ENCODE results near the gene MMP25. TPM values are rescaled to one million over a fixed set of nuclear protein-coding genes. Genes with fewer than 3 reads are reported as not detected.
A peak's percentile ranks its signal among the peaks of the same experiment; 100 is the strongest.

Gene MMP25
- total and polyA plus RNA-seq, 9 of the 15 experiments (the other 6 are each of a cell fraction or from before 2014, with no cell fraction given): 0.03 to 0.04 TPM; not detected in 7

GRCh38 chr16:3094289-3095027 is 48.1 kb downstream of the MMP25 start:
- peak; percentile 89 for FAIRE-seq
- TF ChIP-seq ZNF740 (CRISPR knock-in tag; IDR thresholded peaks at IDR 0.05) (no peak), ZNF740 (tag; IDR thresholded peaks at IDR 0.05) (no peak), SIX5 (IDR thresholded peaks at IDR 0.05; ENCODE audit: borderline replicate concordance in 1 of 2, insufficient read depth in 1 of 2, low read depth in 1 of 2, low read length in 2 of 2) (no peak), SNRNP70 (optimal IDR thresholded peaks at IDR 0.05; ENCODE audit: low read depth, low read length) (no peak), L3MBTL2 (IDR thresholded peaks at IDR 0.05) (peak; percentile 49; the same call in 1 of the 2 replicates), ZBTB11 (CRISPR knock-in tag; IDR thresholded peaks at IDR 0.05) (0 out of 6 replicates have a peak, but pooled peaks of 1 of the 3 experiments have one; percentile 24), ATF1 (CRISPR knock-in tag; IDR thresholded peaks at IDR 0.05) (no peak), ATF1 (tag; IDR thresholded peaks at IDR 0.05) (0 out of 2 replicates have a peak, but pooled peaks have one; percentile 9), CUX1 (CRISPR knock-in tag; IDR thresholded peaks at IDR 0.05) (no peak)

More at GRCh38 chr16:3094289-3095027, 48.1 kb downstream of the MMP25 start:
- WGBS (ENCODE audit: insufficient coverage, low coverage, missing lambda C conversion rate): 32% methylated on average over 22 of the region's 22 CpGs
- intact Hi-C loops (cut with micrococcal nuclease) (loop anchor here (2.0 kb wide), 1 partner anchor 30 kb away; no protein-coding TSS in a partner anchor), in situ Hi-C loops (cut with MboI) (no loop called here)
- Histone ChIP-seq H3K36me3 (ENCODE audit: control insufficient read depth, insufficient read depth, low read length) (no peaks in the 10 kb centered on the region), H3K9me3 (replicated peaks; ENCODE audit: control insufficient read depth, insufficient read depth, low read depth, low read length) (no peaks in the 10 kb centered on the region), H3K27me3 (ENCODE audit: control insufficient read depth in 2 of 2, insufficient read depth in 2 of 2, low read length in 2 of 2) (peaks cover 2 to 21% of the 10 kb centered on the region in 2 experiments; a peak in 2 of 5 replicates), H3K9me1 (ENCODE audit: control insufficient read depth, insufficient read depth, low read length) (no peaks in the 10 kb centered on the region), H3K4me3 (no peak overlapping the region), H3K4me2 (ENCODE audit: insufficient read depth, low read length) (no peak overlapping the region; the same call in 1 of the 2 replicates), H3K79me2 (ENCODE audit: control insufficient read depth, insufficient read depth, low read length) (no peaks in the 10 kb centered on the region), H3K27ac (ENCODE audit: extremely low read depth, low read depth, low read length) (no peak overlapping the region), H2AFZ (ENCODE audit: low read depth, low read length) (no peak overlapping the region), H3K9ac (ENCODE audit: insufficient read depth in 1 of 2, low read depth in 2 of 2, low read length in 2 of 2) (no peak overlapping the region), H4K20me1 (replicated peaks; ENCODE audit: control insufficient read depth, insufficient read depth, low read length) (no peaks in the 10 kb centered on the region), H3K4me1 (replicated peaks in 1 of 2; ENCODE audit: control insufficient read depth in 2 of 2, insufficient read depth in 2 of 2, low read length in 2 of 2) (peaks cover 3 to 36% of the 10 kb centered on the region in 2 experiments; a peak in 4 of 5 replicates)
- ATAC-seq (peak; percentile 85), DNase-seq (ENCODE audit: extremely low read depth in 1 of 4, low spot score in 3 of 4) (peak; percentile 66 to 80 (median 68))
- no TSS peak for BruUV-seq (replicated peaks)
- POLR2A ChIA-PET: interaction anchor here (0.7 kb wide), 1 partner anchor 34 kb away, joined by 3 read pairs; no protein-coding TSS in a partner anchor
- CTCF ChIA-PET (ENCODE audit: low intra/inter-chr PET ratio): interaction anchor here (0.7 to 0.8 kb wide), 2 partner anchors 35 to 56 kb away, joined by 4 to 5 read pairs; no protein-coding TSS in a partner anchor

Data from K562 (cell line).